Activated T-cell treated with anti-CD3 and anti-CD28 coated beads, Interleukin-2, amount 50 U/mL, for 24 hours (primary cell): Measurements from ENCODE around the gene RRP15.

Experiments
- DNase-seq: peaks from one replicate; pipeline ENCODE4 v3.0.0-alpha.2; 2020
- H3K27ac Mint-ChIP-seq: 2 replicates; pipeline ENCODE4 v1.8.0; 2020; ENCODE audit warnings: mild to moderate bottlenecking, mixed read lengths
- H3K27me3 Mint-ChIP-seq: 2 replicates; pipeline ENCODE4 v1.8.0; 2020; ENCODE audit warnings: mixed read lengths
- H3K36me3 Mint-ChIP-seq: 2 replicates; pipeline ENCODE4 v1.8.0; 2020; ENCODE audit warnings: low read depth, mixed read lengths
- H3K4me1 Mint-ChIP-seq: 2 replicates; pipeline ENCODE4 v1.8.0; 2020; ENCODE audit warnings: low read depth, mixed read lengths
- H3K4me3 Mint-ChIP-seq: 2 replicates; pipeline ENCODE4 v1.8.0; 2020; ENCODE audit warnings: mild to moderate bottlenecking, moderate library complexity, mixed read lengths
- H3K9me3 Mint-ChIP-seq: 2 replicates; pipeline ENCODE4 v1.8.0; 2020; ENCODE audit warnings: mixed read lengths

RRP15 gene

DNA sequence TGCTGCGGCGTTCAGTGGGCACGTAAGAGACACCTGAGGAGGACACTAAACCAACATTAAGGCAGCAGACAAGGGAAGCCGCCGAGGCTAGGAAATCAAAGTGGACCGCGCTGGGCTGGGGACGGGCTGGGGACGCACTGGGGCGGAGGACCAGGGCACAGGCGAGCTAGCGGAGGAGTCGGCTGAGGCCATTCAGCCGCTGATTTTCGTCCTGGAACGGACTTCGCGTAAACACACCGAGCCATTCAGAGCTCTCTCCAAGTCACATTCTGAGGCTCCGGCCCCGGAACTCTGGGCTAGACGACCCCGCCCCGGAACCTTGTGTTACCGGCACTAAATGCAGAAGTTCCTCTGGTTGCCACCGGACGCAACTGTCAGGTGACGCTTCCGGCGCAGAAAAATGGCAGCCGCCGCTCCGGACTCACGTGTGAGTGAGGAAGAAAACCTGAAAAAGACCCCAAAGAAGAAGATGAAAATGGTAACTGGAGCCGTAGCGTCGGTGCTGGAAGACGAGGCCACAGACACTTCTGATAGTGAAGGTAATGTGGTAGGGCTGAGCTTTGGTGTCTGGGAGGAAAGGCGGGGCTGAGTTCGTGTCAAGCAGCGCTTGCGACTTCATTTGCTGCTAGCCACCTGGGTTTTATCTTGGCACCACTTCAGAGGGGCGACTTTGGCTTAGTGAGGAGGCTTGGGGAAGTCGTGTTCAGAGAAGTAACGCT, at the start of gene RRP15:
TSS of gene RRP15 (plus strand) at position 377 of the 719 bp plus-strand sequence. CDS start at position 401, 24 bp downstream.
- Mint-ChIP-seq H3K4me1 (peaks cover 38% of the 10 kb centered on the region), H3K27me3 (peaks cover 17% of the 10 kb centered on the region)
- DNase-seq: peak; percentile 91

DNA sequence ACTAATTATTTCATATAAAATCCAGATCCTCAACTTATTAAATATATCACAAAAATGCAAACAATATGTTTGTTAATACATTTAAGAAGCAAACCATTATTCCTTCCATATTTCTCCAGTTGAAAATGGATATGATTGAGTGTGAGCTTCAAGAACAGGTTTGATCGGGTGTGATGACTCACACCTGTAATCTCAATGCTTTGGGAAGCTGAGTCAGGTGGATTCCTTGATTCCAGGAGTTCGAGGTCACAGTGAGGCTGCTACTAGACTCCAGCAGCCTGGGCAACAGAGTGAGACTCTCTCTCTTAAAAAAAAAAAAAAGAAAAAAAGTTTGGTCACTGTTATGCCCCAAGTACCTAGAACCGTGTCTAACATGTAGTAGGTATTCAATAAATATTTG, 42.9 kb upstream of the RRP15 start:
- H3K4me1 Mint-ChIP-seq: no peaks in the 10 kb centered on the region
- peaks cover 26% of the 10 kb centered on the region for H3K27me3 Mint-ChIP-seq
- H3K4me3 Mint-ChIP-seq: no peak overlapping the region
- DNase-seq: no peak
- no peaks in the 10 kb centered on the region for H3K9me3 Mint-ChIP-seq
- no peak overlapping the region for H3K27ac Mint-ChIP-seq
- no peaks in the 10 kb centered on the region for H3K36me3 Mint-ChIP-seq

More for the DNA sequence above, at the start of gene RRP15:
- Mint-ChIP-seq H3K4me3 (peak within 1 kb of the TSS; percentile 93), H3K36me3 (peaks cover 43% of the 10 kb centered on the region), H3K27ac (peak within 1 kb of the TSS; percentile 96), H3K9me3 (no peaks in the 10 kb centered on the region)

DNA sequence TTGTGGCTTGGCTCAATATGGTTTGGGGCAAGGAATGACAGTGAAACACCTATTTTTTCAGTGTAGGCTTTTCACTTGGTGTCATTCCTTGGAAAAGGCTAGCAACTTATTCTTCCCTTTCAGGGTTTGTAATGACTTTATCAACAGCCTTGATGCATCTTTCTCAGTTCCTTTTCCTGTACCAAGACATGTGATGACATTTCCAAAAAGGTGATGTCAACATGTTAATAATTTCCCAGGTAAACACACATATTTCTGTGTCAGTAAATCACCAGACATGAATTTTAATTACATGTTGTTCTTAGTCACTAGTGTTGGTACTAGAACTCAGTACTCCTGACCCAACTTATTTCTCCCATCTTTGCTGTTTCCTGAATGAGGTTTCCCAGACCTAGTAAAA, 37.8 kb upstream of the RRP15 start:
- Mint-ChIP-seq H3K36me3 (no peaks in the 10 kb centered on the region), H3K4me3 (no peak overlapping the region), H3K4me1 (no peaks in the 10 kb centered on the region), H3K27ac (no peak overlapping the region), H3K9me3 (no peaks in the 10 kb centered on the region), H3K27me3 (peaks cover 46% of the 10 kb centered on the region)
- no peak for DNase-seq

- peaks cover 51% of the 10 kb centered on the region for H3K27me3 Mint-ChIP-seq
- no peak overlapping the region for H3K27ac Mint-ChIP-seq
- H3K36me3 Mint-ChIP-seq: no peaks in the 10 kb centered on the region
- DNase-seq: no peak
- no peaks in the 10 kb centered on the region for H3K9me3 Mint-ChIP-seq
- H3K4me1 Mint-ChIP-seq: no peaks in the 10 kb centered on the region
- no peak overlapping the region for H3K4me3 Mint-ChIP-seq
Observed at GRCh38 chr1:218249338-218250140, 35.6 kb upstream of the RRP15 start.

DNA sequence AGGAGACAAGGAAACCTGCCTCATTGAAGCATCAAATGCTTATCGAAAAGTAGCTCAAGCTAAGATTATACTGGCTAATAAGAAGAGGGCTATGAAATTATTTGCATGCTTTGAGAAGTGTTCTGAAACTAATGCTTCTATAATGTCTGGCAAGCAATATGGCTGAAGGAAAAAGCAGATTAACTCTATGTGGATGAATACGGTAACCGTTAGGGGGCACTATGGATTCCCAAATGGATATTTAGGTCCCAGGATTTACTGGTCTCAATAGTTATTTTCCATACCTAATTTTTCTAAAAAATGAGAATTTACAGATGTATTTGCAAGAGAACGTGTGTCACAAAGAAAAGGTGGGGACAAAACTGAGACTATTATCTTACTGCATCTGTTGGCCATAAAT, 34.6 kb upstream of the RRP15 start:
- Mint-ChIP-seq H3K9me3 (no peaks in the 10 kb centered on the region), H3K27me3 (peaks cover 44% of the 10 kb centered on the region), H3K36me3 (no peaks in the 10 kb centered on the region), H3K4me1 (no peaks in the 10 kb centered on the region), H3K27ac (no peak overlapping the region), H3K4me3 (no peak overlapping the region)
- no peak for DNase-seq

- Mint-ChIP-seq H3K4me3 (no peak overlapping the region), H3K4me1 (no peaks in the 10 kb centered on the region), H3K27me3 (peaks cover 28% of the 10 kb centered on the region), H3K9me3 (no peaks in the 10 kb centered on the region), H3K27ac (no peak overlapping the region), H3K36me3 (no peaks in the 10 kb centered on the region)
- DNase-seq: no peak
Observed at GRCh38 chr1:218254296-218254946, 30.7 kb upstream of the RRP15 start.

- H3K27me3 Mint-ChIP-seq: peaks cover 29% of the 10 kb centered on the region
- H3K4me3 Mint-ChIP-seq: no peak overlapping the region
- no peaks in the 10 kb centered on the region for H3K36me3 Mint-ChIP-seq
- no peaks in the 10 kb centered on the region for H3K4me1 Mint-ChIP-seq
- DNase-seq: no peak
- no peaks in the 10 kb centered on the region for H3K9me3 Mint-ChIP-seq
- no peak overlapping the region for H3K27ac Mint-ChIP-seq
Observed at GRCh38 chr1:218255090-218255489, 30.0 kb upstream of the RRP15 start.

DNA sequence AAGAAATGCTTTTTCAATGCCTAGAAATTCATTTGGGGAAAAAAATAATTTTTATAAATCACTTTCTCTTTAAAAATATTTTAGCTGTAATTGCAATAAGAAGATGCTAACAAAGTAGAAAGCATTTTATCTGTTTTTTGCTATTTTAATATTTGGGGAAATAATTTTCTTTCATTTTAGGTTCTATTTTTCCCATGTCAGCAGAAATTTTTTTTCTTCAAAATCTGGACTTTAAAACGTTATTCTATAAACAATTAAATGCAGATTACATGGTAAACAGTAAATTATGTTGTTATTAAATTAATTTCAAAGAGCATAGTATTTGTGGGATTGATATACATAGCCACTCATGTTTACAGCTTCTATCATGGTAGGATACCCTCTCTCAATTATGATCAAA, 27.7 kb upstream of the RRP15 start:
- Mint-ChIP-seq H3K4me1 (no peaks in the 10 kb centered on the region), H3K27me3 (peaks cover 28% of the 10 kb centered on the region), H3K36me3 (no peaks in the 10 kb centered on the region), H3K4me3 (no peak overlapping the region), H3K27ac (no peak overlapping the region), H3K9me3 (no peaks in the 10 kb centered on the region)
- DNase-seq: no peak

GRCh38 chr1:218257971-218258370, 27.1 kb upstream of the RRP15 start:
- Mint-ChIP-seq H3K4me3 (no peak overlapping the region), H3K4me1 (no peaks in the 10 kb centered on the region), H3K27ac (no peak overlapping the region), H3K9me3 (no peaks in the 10 kb centered on the region), H3K27me3 (peaks cover 31% of the 10 kb centered on the region), H3K36me3 (no peaks in the 10 kb centered on the region)
- DNase-seq: no peak

DNA sequence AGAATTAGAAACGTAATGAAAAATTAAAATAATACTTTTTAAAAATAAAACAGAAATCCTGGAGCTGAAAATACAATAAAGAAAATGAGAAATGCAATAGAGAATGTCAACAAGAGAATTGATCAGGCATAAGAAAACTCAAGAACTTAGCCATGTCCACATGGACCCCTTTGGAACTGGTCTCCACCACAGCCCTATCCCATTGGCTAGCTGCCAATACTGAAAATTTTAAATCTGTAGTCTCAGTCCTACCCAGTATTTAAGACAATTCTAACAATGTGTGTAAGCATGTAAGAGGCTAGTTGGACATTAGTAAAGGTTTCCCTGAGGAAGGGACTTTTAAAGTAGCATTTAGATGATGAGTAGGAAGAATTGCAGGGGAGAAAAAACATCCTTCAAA, 25.8 kb upstream of the RRP15 start:
- Mint-ChIP-seq H3K9me3 (no peaks in the 10 kb centered on the region), H3K4me3 (no peak overlapping the region), H3K27ac (no peak overlapping the region), H3K36me3 (no peaks in the 10 kb centered on the region), H3K4me1 (no peaks in the 10 kb centered on the region), H3K27me3 (peaks cover 26% of the 10 kb centered on the region)
- no peak for DNase-seq

- no peak for DNase-seq
- Mint-ChIP-seq H3K9me3 (no peaks in the 10 kb centered on the region), H3K27me3 (peaks cover 28% of the 10 kb centered on the region), H3K27ac (no peak overlapping the region), H3K4me1 (no peaks in the 10 kb centered on the region), H3K4me3 (no peak overlapping the region), H3K36me3 (no peaks in the 10 kb centered on the region)
Observed at GRCh38 chr1:218259800-218260199, 25.3 kb upstream of the RRP15 start.

DNA sequence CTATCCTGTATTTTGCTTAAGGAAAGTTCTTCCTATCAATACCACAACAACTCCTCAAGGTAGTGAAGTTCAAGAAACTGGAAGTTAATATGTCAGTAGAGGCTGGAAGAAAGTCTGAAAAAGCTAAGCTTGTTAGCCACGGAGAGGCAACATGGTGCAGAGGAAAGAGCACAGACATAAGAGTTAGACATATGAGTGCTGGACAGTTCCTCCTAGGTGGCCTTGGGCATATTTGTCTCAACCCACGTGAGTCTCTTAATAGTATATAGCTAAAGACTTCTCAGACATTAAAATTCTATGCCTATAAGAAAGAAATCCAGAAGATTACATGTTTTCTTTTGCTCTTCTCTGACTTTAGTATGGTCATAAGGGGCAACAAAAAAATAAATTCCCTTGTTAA, 22.8 kb upstream of the RRP15 start:
- Mint-ChIP-seq H3K4me1 (no peaks in the 10 kb centered on the region), H3K9me3 (no peaks in the 10 kb centered on the region), H3K27me3 (peaks cover 32% of the 10 kb centered on the region), H3K36me3 (no peaks in the 10 kb centered on the region), H3K4me3 (no peak overlapping the region), H3K27ac (no peak overlapping the region)
- DNase-seq: no peak

DNA sequence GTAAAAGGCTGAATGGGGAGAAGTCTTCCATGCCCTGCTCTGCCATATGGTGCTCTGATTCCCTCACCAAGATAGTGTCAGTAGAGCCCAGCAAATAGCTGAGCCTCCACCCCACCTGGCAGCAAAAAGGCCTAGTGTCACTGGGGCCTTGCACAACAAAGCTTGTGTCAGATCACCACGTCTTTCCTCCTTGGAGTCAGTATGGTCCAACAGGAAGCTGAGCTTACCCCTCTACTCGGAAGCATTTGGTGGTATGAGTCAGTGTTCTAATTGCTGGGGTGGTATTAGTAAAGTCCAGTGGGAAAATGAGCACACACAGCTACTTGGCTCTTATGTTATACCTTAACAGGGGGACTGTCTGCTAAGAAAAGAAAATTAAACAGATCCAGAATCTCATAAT, 18.7 kb upstream of the RRP15 start:
- H3K4me3 Mint-ChIP-seq: no peak overlapping the region
- H3K27ac Mint-ChIP-seq: no peak overlapping the region
- no peaks in the 10 kb centered on the region for H3K36me3 Mint-ChIP-seq
- H3K27me3 Mint-ChIP-seq: peaks cover 23% of the 10 kb centered on the region
- H3K9me3 Mint-ChIP-seq: no peaks in the 10 kb centered on the region
- H3K4me1 Mint-ChIP-seq: no peaks in the 10 kb centered on the region
- DNase-seq: no peak

GRCh38 chr1:218272366-218272765, 12.7 kb upstream of the RRP15 start:
- H3K27me3 Mint-ChIP-seq: peaks cover 8% of the 10 kb centered on the region

More at GRCh38 chr1:218272366-218272765, 12.7 kb upstream of the RRP15 start:
- no peaks in the 10 kb centered on the region for H3K4me1 Mint-ChIP-seq
- no peaks in the 10 kb centered on the region for H3K9me3 Mint-ChIP-seq
- H3K4me3 Mint-ChIP-seq: no peak overlapping the region
- no peaks in the 10 kb centered on the region for H3K36me3 Mint-ChIP-seq
- H3K27ac Mint-ChIP-seq: no peak overlapping the region
- DNase-seq: no peak
